Rectal smooth muscle tissue (tissue), 1 donor: ENCODE data around the gene ESYT2.
A peak's percentile ranks its signal among the peaks of the same experiment; 100 is the strongest.

Experiments used
- H3K27ac ChIP-seq: one replicate; pipeline ENCODE4 v1.7.0; 2013; ENCODE audit warnings: low read depth, low read length, inconsistent platforms
- H3K27me3 ChIP-seq: one replicate; pipeline ENCODE4 v1.7.0; 2013; ENCODE audit warnings: low read length; ENCODE audit not compliant: control insufficient read depth, insufficient read depth
- H3K36me3 ChIP-seq: one replicate; pipeline ENCODE4 v1.7.0; 2013; ENCODE audit warnings: low read length; ENCODE audit not compliant: control insufficient read depth, insufficient read depth
- H3K4me1 ChIP-seq: one replicate; pipeline ENCODE4 v1.7.0; 2013; ENCODE audit warnings: low read length; ENCODE audit not compliant: control insufficient read depth, insufficient read depth
- H3K4me3 ChIP-seq: one replicate; pipeline ENCODE4 v1.7.0; 2013; ENCODE audit warnings: low read length
- H3K9ac ChIP-seq: one replicate; pipeline ENCODE4 v1.7.0; 2013; ENCODE audit warnings: low read length

The ESYT2 gene

GRCh38 chr7:158828133-158829020 is 932 bp downstream of the ESYT2 start:
- H3K4me1 ChIP-seq = peaks cover 13% of the 10 kb centered on the region
- H3K36me3 ChIP-seq = no peaks in the 10 kb centered on the region
- H3K9ac ChIP-seq = peak overlapping the region; percentile 80
- peak overlapping the region; percentile 99 for H3K27ac ChIP-seq
- H3K27me3 ChIP-seq = no peaks in the 10 kb centered on the region
- peak overlapping the region; percentile 81 for H3K4me3 ChIP-seq

DNA sequence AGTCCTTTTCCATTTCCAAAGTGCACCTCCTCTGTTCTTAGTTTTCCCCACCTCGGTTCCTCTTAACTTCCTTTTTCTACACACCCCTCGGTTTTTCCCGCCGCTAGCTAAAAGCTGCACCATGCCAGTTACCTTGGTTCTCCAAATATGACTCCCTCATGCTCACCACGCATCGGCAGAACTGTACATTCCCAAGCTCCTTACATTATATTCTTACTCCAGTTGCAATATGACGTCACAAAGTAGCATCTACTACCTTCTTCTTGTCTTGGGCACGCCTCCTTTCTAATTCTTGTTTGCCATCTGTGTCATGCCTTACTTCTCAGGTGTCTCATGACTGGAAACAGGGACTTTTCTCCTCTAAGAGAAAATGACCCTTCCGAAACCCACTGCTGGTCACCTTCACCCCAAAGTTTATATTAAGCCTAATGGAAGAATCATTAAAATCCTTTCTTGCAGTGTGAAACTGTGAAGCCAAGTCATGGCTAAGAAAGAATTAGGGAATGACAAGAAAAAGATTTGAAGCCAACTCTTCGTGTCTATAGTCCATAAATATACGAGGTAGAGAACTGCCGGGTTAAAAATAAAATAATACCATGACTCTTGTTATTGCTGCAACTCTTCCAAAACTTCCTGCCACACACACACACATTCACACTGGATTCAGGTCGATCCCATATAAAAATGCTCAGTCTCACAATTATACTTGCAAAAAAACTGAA is 1.7 kb downstream of the ESYT2 start:
- Histone ChIP-seq H3K36me3 (no peaks in the 10 kb centered on the region), H3K27me3 (no peaks in the 10 kb centered on the region), H3K27ac (peak overlapping the region; percentile 99), H3K9ac (peak overlapping the region; percentile 80), H3K4me1 (peaks cover 13% of the 10 kb centered on the region), H3K4me3 (peak overlapping the region; percentile 81)

GRCh38 chr7:158825628-158826289 is 3.5 kb downstream of the ESYT2 start:
- Histone ChIP-seq H3K9ac (no peak overlapping the region), H3K36me3 (no peaks in the 10 kb centered on the region), H3K4me1 (peaks cover 23% of the 10 kb centered on the region), H3K27ac (no peak overlapping the region), H3K4me3 (no peak overlapping the region), H3K27me3 (no peaks in the 10 kb centered on the region)

DNA sequence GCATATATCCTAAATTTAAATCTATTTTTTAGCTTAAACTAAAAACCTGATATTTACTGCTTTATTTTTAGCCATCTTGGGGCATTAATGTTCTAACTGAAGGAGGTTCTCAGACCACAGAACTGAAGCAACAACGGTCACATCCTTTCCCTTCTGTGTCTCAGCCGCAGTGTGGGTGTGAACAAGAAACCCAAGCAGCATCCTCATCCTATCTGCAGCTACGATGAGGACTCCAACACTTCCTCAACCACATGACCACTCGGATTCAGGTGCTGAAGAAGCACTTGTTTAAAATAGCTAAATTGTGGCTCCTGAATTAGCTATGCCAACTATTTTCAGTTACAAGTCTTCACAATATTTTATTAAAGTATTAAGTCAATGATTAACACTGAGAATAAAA is 5.3 kb downstream of the ESYT2 start:
- H3K4me1 ChIP-seq = peaks cover 31% of the 10 kb centered on the region
- H3K27ac ChIP-seq = no peak overlapping the region
- H3K27me3 ChIP-seq = no peaks in the 10 kb centered on the region
- no peak overlapping the region for H3K4me3 ChIP-seq
- H3K9ac ChIP-seq = no peak overlapping the region
- H3K36me3 ChIP-seq = no peaks in the 10 kb centered on the region

GRCh38 chr7:158821171-158822031 is 7.9 kb downstream of the ESYT2 start:
- no peaks in the 10 kb centered on the region for H3K36me3 ChIP-seq
- peak overlapping the region; percentile 12 for H3K4me3 ChIP-seq
- peak overlapping the region; percentile 89 for H3K27ac ChIP-seq
- no peaks in the 10 kb centered on the region for H3K27me3 ChIP-seq
- peaks cover 49% of the 10 kb centered on the region for H3K4me1 ChIP-seq
- H3K9ac ChIP-seq = no peak overlapping the region

- no peaks in the 10 kb centered on the region for H3K36me3 ChIP-seq
- peak overlapping the region; percentile 26 for H3K9ac ChIP-seq
- no peak overlapping the region for H3K4me3 ChIP-seq
- peak overlapping the region; percentile 89 for H3K27ac ChIP-seq
- peaks cover 57% of the 10 kb centered on the region for H3K4me1 ChIP-seq
- H3K27me3 ChIP-seq = no peaks in the 10 kb centered on the region
Measured at GRCh38 chr7:158820656-158821055, 8.7 kb downstream of the ESYT2 start.

- Histone ChIP-seq H3K27me3 (no peaks in the 10 kb centered on the region), H3K27ac (peak overlapping the region; percentile 97), H3K4me1 (peaks cover 62% of the 10 kb centered on the region), H3K36me3 (no peaks in the 10 kb centered on the region), H3K9ac (no peak overlapping the region), H3K4me3 (no peak overlapping the region)
Measured at GRCh38 chr7:158819571-158820203, 9.6 kb downstream of the ESYT2 start.

DNA sequence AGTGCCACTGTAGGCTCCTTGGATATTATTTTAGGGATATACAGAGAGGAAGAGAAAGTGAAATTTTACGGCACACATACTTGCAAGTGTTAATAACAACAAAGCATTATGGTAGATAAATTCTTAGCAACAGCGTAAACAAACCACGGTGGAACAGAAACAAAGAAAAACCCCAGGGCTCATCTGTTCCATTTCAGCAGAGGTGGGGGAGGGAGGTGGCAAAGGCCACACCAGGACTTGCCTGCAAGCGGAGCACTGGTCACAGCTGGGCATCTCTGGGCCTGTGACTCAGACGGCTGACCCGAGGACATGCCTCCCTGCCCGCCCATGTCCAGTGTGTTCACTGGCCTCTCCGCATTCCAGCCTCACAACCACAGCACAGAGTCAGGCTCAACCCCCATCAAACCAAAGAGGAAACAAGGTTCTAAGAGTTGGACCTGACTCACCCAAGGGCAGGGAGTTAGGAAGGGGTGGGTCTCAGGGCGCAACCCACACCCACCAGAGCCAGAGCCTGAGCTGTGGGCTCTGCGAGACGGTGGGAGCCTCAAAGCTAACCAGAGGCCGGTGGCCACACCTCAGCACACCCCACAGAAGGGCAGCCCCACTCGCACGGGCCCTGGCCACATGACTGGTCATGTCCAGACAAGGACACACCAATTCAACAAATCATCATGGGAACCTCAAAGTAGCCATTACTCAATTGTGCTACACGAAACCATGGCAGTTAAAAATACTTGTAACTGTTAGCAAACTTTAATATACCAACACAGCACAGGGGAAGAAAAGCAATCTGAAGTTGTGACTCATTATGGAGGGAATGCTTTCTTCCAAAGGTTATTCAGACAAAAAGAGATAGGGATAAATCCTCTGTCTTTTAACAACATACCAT is 10.7 kb downstream of the ESYT2 start:
- peaks cover 61% of the 10 kb centered on the region for H3K4me1 ChIP-seq
- no peaks in the 10 kb centered on the region for H3K36me3 ChIP-seq
- H3K27me3 ChIP-seq = no peaks in the 10 kb centered on the region
- peak overlapping the region; percentile 65 for H3K4me3 ChIP-seq
- peak overlapping the region; percentile 97 for H3K27ac ChIP-seq
- peak overlapping the region; percentile 57 for H3K9ac ChIP-seq

GRCh38 chr7:158816995-158817394 is 12.3 kb downstream of the ESYT2 start:
- no peaks in the 10 kb centered on the region for H3K27me3 ChIP-seq
- H3K36me3 ChIP-seq = no peaks in the 10 kb centered on the region
- H3K4me1 ChIP-seq = peaks cover 69% of the 10 kb centered on the region
- H3K4me3 ChIP-seq = peak overlapping the region; percentile 33
- no peak overlapping the region for H3K9ac ChIP-seq
- H3K27ac ChIP-seq = peak overlapping the region; percentile 97

- Histone ChIP-seq H3K9ac (no peak overlapping the region), H3K27ac (peak overlapping the region; percentile 97), H3K27me3 (no peaks in the 10 kb centered on the region), H3K4me1 (peaks cover 69% of the 10 kb centered on the region), H3K36me3 (no peaks in the 10 kb centered on the region), H3K4me3 (peak overlapping the region; percentile 14)
Measured at GRCh38 chr7:158816271-158816670, 13.0 kb downstream of the ESYT2 start.

DNA sequence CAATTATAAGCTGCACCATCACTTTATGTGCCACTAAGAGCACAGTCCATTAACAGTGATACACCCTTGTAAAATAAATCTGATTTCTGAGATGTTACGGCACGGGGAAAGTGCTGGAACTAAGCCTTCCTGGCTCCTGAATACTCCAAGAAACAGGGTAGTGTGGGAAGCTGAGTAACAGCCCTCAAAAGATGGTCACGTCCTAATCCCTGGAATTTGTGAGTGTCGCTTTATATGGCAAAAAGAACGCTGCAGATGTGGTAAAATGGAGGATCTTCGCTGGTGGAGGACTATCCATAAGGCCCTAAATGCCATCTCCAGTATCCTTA is 13.5 kb downstream of the ESYT2 start:
- no peaks in the 10 kb centered on the region for H3K27me3 ChIP-seq
- no peaks in the 10 kb centered on the region for H3K36me3 ChIP-seq
- peaks cover 64% of the 10 kb centered on the region for H3K4me1 ChIP-seq
- no peak overlapping the region for H3K4me3 ChIP-seq
- peak overlapping the region; percentile 97 for H3K27ac ChIP-seq
- H3K9ac ChIP-seq = no peak overlapping the region
